Spleen (tissue), 11 donors: ENCODE data around the gene PTPN13. TPM values are rescaled to one million over a fixed set of nuclear protein-coding genes. Genes with fewer than 3 reads are reported as not detected.

Experiments used
- DNase-seq: peaks from one replicate; pipeline ENCODE4 v3.0.0-alpha.2; 2020
- H3K27ac ChIP-seq, 8 donors: fragments of 200-600 bp; sonication (generic) in 7 of 8; 1 replicate in 4 of 8; 2 replicates in 4 of 8; pipeline versions ENCODE4 v1.5.0 to v1.8.0; 2016 to 2021; ENCODE audit warnings: inconsistent platforms in 4 of 8, mild to moderate bottlenecking in 4 of 8, moderate library complexity in 1 of 8
- H3K27me3 ChIP-seq, 7 donors: fragments of 200-600 bp; sonication (generic) in 6 of 7; replicated peaks in 1 of 7; 1 replicate in 4 of 7; 2 replicates in 3 of 7; pipeline versions ENCODE4 v1.5.0 to v1.8.0; 2016 to 2021; ENCODE audit warnings: inconsistent platforms in 3 of 7, mild to moderate bottlenecking in 1 of 7
- H3K36me3 ChIP-seq, 6 donors: fragments of 200-600 bp; sonication (generic) in 5 of 6; 1 replicate in 4 of 6; 2 replicates in 2 of 6; pipeline versions ENCODE4 v1.5.0 to v1.8.0; 2016 to 2021; ENCODE audit warnings: inconsistent platforms in 2 of 6
- H3K4me1 ChIP-seq, 6 donors: fragments of 200-600 bp; sonication (generic) in 5 of 6; 1 replicate in 3 of 6; 2 replicates in 3 of 6; pipeline versions ENCODE4 v1.5.0 to v1.8.0; 2016 to 2021; ENCODE audit warnings: inconsistent platforms in 3 of 6
- H3K4me3 ChIP-seq, 8 donors: fragments of 200-600 bp; sonication (generic) in 7 of 8; 1 replicate in 4 of 8; 2 replicates in 4 of 8; pipeline versions ENCODE4 v1.5.0 to v1.8.0; 2016 to 2021; ENCODE audit warnings: inconsistent platforms in 4 of 8, mild to moderate bottlenecking in 4 of 8, moderate library complexity in 2 of 8
- H3K9me3 ChIP-seq, 8 donors: fragments of 200-600 bp; sonication (generic) in 7 of 8; 1 replicate in 4 of 8; 2 replicates in 4 of 8; pipeline versions ENCODE4 v1.5.0 to v1.8.0; 2016 to 2021; ENCODE audit warnings: inconsistent platforms in 4 of 8
- POLR2A ChIP-seq, 3 donors: fragments of 450-650 bp; IDR thresholded peaks; one replicate each; pipeline ENCODE4 v1.5.1; 2017; ENCODE audit warnings: antibody characterized with exemption in 3 of 3, mild to moderate bottlenecking in 1 of 3
- POLR2AphosphoS5 ChIP-seq, 3 donors: sonication (generic); formaldehyde crosslinking; IDR thresholded peaks; one replicate each; pipeline ENCODE4 v1.5.1; 2017; ENCODE audit warnings: antibody characterized with exemption in 3 of 3
- WGBS, 5 donors: extraction: QIAGEN DNeasy Blood & Tissue Kit in 3 of 5; methylation state at CpG; one replicate each; pipeline versions ENCODE4 v1.1.5 to v1.1.7; 2013 to 2018; 5-methylcytosine and 5-hydroxymethylcytosine counted together
- intact Hi-C: fragments of 100-400 bp; cut with DNase I; formaldehyde crosslinking; loops from one replicate; pipeline ENCODE4 v1.15.0; 2023; ENCODE audit warnings: low total_unique reads
- polyA plus RNA-seq, 3 donors: library from polyadenylated mRNA; stranded (reverse); fragments of 200-250 nt; gene quantifications; one replicate each; pipeline ENCODE4 v1.2.1, GENCODE V29; 2013
- total RNA-seq, 7 donors: library from RNA; depleted of rRNA in 3 of 7; stranded (reverse); fragments of >200 nt in 3 of 7; fragmentation: NEBNext Ultra II Directional in 4 of 7; extraction: Animal tissue kit (Norgen Biotek cat#: 25700) in 4 of 7; gene quantifications; one replicate each; pipeline versions ENCODE4 v1.1.0 to v1.2.1, GENCODE V29; 2016 to 2021
- TF ChIP-seq, protein P1 (sequence below), 11 experiments: fragments of 200-600 bp in 7 of 11; fragments of 450-650 bp in 4 of 11; sonication (generic) in 4 of 11; IDR thresholded peaks in 8 of 11; conservative IDR thresholded peaks in 3 of 11; 1 replicate in 7 of 11; 2 replicates in 4 of 11; pipeline versions ENCODE4 v1.4.0 to v1.8.0; 2016 to 2021; ENCODE audit warnings: antibody characterized with exemption in 11 of 11, inconsistent platforms in 4 of 11, mild to moderate bottlenecking in 1 of 11
- donor health status: healthy with polysubstance abuse.
- donor health status: DM: no; HTN: no; CAD: no; lungs with moderate emphysema.
- donor health status: DM: no; HTN: no; CAD: no.
- donor health status: Bipolar disorder and iron deficiency.
- donor health status: healthy.
- donor health status: DM: no; HTN: no; CAD: no.
- donor health status: DM: yes; HTN: yes; CAD: no.

Gene PTPN13
- total and polyA plus RNA-seq, 10 donors = 0.57 to 20.1 (median 10.5) TPM

DNA sequence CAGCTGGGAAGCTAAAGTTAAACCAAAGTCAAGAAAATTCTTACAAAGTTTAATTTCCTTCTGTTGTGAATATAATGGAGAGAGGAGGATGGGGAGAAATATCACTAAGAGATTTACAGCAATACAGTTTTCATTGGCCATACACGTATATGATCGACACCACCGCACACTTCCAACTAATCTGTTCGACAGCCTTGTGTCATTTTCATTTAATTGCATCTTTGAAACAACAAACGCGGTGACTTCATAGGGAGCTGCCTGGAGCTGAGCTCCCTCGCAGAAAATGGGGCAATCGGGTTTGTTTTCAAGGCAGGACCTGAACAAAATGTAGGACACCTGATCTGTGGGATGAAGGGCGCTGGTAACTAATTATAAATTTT lies 1.3 kb downstream of the PTPN13 start:
- peaks cover 3 to 34% (median 21%) of the 10 kb centered on the region in 6 donors for H3K4me1 ChIP-seq
- H3K27me3 ChIP-seq = peaks cover 0 to 60% (median 15%) of the 10 kb centered on the region in 7 donors
- WGBS, 5 donors = 16 to 24% (median 22%) methylated on average over 9 of the region's 9 CpGs
- intact Hi-C loops = no loop called here
- DNase-seq = no peak
- H3K9me3 ChIP-seq = no peaks in the 10 kb centered on the region
- peak overlapping the region; percentile 40 to 77 (median 58) for H3K4me3 ChIP-seq
- H3K36me3 ChIP-seq = no peaks in the 10 kb centered on the region
- H3K27ac ChIP-seq = peak overlapping the region in 6 of 8 donors; percentile 70 to 91 (median 74)
- no peak for TF ChIP-seq POLR2A (IDR thresholded peaks at IDR 0.05)
- no peak for TF ChIP-seq POLR2AphosphoS5 (IDR thresholded peaks at IDR 0.05)
- TF ChIP-seq, protein P1, sequence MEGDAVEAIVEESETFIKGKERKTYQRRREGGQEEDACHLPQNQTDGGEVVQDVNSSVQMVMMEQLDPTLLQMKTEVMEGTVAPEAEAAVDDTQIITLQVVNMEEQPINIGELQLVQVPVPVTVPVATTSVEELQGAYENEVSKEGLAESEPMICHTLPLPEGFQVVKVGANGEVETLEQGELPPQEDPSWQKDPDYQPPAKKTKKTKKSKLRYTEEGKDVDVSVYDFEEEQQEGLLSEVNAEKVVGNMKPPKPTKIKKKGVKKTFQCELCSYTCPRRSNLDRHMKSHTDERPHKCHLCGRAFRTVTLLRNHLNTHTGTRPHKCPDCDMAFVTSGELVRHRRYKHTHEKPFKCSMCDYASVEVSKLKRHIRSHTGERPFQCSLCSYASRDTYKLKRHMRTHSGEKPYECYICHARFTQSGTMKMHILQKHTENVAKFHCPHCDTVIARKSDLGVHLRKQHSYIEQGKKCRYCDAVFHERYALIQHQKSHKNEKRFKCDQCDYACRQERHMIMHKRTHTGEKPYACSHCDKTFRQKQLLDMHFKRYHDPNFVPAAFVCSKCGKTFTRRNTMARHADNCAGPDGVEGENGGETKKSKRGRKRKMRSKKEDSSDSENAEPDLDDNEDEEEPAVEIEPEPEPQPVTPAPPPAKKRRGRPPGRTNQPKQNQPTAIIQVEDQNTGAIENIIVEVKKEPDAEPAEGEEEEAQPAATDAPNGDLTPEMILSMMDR (IDR thresholded peaks at IDR 0.05 in 8 of 11, conservative IDR thresholded peaks at IDR 0.05 in 3 of 11) = no peak

DNA sequence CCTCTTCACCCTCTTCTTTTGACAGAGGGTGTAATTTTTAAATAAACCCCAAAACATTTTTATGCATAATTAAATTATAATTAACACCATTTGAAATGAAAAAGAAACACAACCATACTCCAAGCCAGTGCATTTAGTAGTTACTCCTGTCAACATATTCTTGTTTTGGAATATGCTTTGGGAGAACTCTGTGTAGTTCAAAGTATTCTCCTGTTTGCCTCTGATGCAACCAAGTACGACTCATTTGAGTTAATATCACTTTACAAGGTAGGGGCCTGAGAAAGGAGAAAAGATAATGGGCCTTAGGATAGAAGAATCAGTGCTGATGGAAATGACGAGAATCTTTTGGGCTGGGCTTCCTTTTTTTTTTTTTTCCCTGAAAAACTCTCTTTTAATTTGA lies 2.7 kb downstream of the PTPN13 start:
- WGBS, 5 donors = 74 to 94% (median 82%) methylated on average over 2 of the region's 2 CpGs
- no peaks in the 10 kb centered on the region for H3K36me3 ChIP-seq
- H3K27ac ChIP-seq = peak overlapping the region in 1 of 8 donors; percentile 91
- peaks cover 0 to 60% (median 15%) of the 10 kb centered on the region in 7 donors for H3K27me3 ChIP-seq
- TF ChIP-seq POLR2A (IDR thresholded peaks at IDR 0.05) (no peak), POLR2AphosphoS5 (IDR thresholded peaks at IDR 0.05) (no peak)
- TF ChIP-seq, protein P1 (IDR thresholded peaks at IDR 0.05 in 8 of 11, conservative IDR thresholded peaks at IDR 0.05 in 3 of 11) = no peak
- H3K9me3 ChIP-seq = no peaks in the 10 kb centered on the region
- no peak for DNase-seq
- intact Hi-C loops = no loop called here
- H3K4me1 ChIP-seq = peaks cover 3 to 34% (median 21%) of the 10 kb centered on the region in 6 donors
- H3K4me3 ChIP-seq = peak overlapping the region in 1 of 8 donors; percentile 73

DNA sequence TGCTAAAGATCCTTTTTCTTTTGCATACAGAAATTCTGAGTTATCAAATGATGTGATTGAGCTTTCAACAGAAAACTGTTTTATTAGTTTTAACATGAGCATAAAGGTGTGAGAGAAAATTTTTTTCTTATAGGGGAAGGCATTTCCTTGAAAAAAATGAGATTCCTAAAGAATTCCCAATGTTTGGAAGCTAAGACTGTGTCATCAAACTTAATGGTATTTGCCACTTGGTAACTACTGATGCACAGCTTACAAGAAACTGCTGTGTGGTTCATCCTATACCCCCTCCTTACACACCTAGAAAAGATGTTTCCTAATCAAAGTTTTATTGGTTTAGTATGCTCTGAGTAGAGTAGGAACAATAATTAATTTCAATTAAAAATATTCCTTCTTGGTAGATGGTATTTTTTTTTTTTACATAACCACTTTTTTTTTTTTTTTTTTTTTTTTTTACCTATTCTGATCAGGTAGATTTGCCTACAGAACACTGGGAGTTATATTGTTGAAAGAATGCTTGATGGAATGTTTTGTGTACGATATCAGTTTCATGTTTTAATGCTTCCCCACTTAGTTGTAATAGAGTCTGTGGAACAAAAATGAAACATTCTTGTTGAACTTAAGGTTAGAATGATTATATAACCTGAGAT lies 6.0 kb downstream of the PTPN13 start:
- WGBS, 5 donors = 88 to 100% (median 91%) methylated on average over 1 of the region's 1 CpG
- TF ChIP-seq POLR2A (IDR thresholded peaks at IDR 0.05) = no peak
- TF ChIP-seq, protein P1 (IDR thresholded peaks at IDR 0.05 in 8 of 11, conservative IDR thresholded peaks at IDR 0.05 in 3 of 11) = no peak
- no peak for TF ChIP-seq POLR2AphosphoS5 (IDR thresholded peaks at IDR 0.05)
- H3K27me3 ChIP-seq = peaks cover 0 to 35% (median 4%) of the 10 kb centered on the region in 7 donors
- peaks cover 0 to 13% (median 3%) of the 10 kb centered on the region in 6 donors for H3K4me1 ChIP-seq
- H3K36me3 ChIP-seq = no peaks in the 10 kb centered on the region
- DNase-seq = no peak
- intact Hi-C loops = no loop called here
- H3K9me3 ChIP-seq = no peaks in the 10 kb centered on the region
- H3K4me3 ChIP-seq = no peak overlapping the region
- H3K27ac ChIP-seq = no peak overlapping the region

DNA sequence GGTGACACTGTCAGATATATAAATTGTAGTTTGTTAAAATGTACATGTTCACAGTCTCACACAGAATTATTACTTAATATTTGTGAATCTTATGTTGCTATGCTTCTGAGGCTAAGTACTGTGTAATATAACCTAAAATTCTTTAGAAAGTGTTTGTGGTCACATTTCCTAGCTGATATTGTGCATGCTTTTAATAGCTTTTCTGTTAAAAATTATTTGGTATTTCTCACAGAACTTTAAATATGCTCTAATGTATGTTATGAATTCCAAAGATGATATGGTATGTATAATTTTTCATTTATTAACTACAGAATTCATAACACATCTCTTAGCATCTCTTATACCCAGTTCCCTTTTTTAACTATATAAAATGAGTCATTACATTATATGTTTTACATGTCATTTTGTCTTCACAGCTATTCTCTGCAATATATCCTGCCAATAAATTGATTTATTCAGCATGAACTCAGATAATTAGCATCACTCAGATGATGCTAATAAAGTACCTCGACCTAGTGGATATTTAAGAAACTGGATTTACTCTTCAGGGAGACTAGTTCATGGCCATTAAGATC lies 9.3 kb downstream of the PTPN13 start:
- no peak overlapping the region for H3K4me3 ChIP-seq
- TF ChIP-seq POLR2AphosphoS5 (IDR thresholded peaks at IDR 0.05) (no peak), POLR2A (IDR thresholded peaks at IDR 0.05) (no peak)
- TF ChIP-seq, protein P1 (IDR thresholded peaks at IDR 0.05 in 8 of 11, conservative IDR thresholded peaks at IDR 0.05 in 3 of 11) = no peak
- no peaks in the 10 kb centered on the region for H3K4me1 ChIP-seq
- no peaks in the 10 kb centered on the region for H3K36me3 ChIP-seq
- peaks cover 0 to 4% (median 0%) of the 10 kb centered on the region in 7 donors for H3K27me3 ChIP-seq
- no peaks in the 10 kb centered on the region for H3K9me3 ChIP-seq
- H3K27ac ChIP-seq = no peak overlapping the region
- no peak for DNase-seq
- intact Hi-C loops = no loop called here
- 69 to 86% (median 73%) methylated on average over 1 of the region's 1 CpG for WGBS, 5 donors
